MM.1S (cell line): ENCODE results near the gene SNRNP48.

Experiments
- EZH2phosphoT487 ChIP-seq: fragments of 300-600 bp; sonication (generic); IDR thresholded peaks from 2 replicates; pipeline ENCODE4 v1.6.1; 2018; ENCODE audit warnings: antibody characterized with exemption, low read length
- TF ChIP-seq, protein P1 (sequence below): fragments of 300-600 bp; sonication (generic); IDR thresholded peaks from 2 replicates; pipeline ENCODE4 v1.5.1; 2016; ENCODE audit warnings: antibody characterized with exemption, low read length, mixed read lengths

DNA sequence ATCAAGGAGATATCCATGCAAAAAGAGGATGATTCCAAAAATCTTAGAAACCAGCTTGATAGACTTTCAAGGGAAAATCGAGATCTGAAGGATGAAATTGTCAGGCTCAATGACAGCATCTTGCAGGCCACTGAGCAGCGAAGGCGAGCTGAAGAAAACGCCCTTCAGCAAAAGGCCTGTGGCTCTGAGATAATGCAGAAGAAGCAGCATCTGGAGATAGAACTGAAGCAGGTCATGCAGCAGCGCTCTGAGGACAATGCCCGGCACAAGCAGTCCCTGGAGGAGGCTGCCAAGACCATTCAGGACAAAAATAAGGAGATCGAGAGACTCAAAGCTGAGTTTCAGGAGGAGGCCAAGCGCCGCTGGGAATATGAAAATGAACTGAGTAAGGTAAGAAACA, 10.1 kb upstream of the SNRNP48 start:
- TF ChIP-seq EZH2phosphoT487, result no peak
- TF ChIP-seq, protein P1, sequence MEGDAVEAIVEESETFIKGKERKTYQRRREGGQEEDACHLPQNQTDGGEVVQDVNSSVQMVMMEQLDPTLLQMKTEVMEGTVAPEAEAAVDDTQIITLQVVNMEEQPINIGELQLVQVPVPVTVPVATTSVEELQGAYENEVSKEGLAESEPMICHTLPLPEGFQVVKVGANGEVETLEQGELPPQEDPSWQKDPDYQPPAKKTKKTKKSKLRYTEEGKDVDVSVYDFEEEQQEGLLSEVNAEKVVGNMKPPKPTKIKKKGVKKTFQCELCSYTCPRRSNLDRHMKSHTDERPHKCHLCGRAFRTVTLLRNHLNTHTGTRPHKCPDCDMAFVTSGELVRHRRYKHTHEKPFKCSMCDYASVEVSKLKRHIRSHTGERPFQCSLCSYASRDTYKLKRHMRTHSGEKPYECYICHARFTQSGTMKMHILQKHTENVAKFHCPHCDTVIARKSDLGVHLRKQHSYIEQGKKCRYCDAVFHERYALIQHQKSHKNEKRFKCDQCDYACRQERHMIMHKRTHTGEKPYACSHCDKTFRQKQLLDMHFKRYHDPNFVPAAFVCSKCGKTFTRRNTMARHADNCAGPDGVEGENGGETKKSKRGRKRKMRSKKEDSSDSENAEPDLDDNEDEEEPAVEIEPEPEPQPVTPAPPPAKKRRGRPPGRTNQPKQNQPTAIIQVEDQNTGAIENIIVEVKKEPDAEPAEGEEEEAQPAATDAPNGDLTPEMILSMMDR, result no peak
